Stromal cell of bone marrow (primary cell): ENCODE results near the gene KDM7A.
A peak's percentile ranks its signal among the peaks of the same experiment; 100 is the strongest.
"Not testable (repeated sequence)": the region's sequence is repeated elsewhere in the genome, so short reads cannot be mapped to it uniquely, and the experiment has no call there.

ENCODE experiments used
- DNase-seq: peaks from one replicate; pipeline ENCODE4 v3.0.0-alpha.2; 2012; ENCODE audit warnings: low read depth

The KDM7A gene

GRCh38 chr7:140156460-140157080 is 20.2 kb downstream of the KDM7A start:
- no peak for DNase-seq

GRCh38 chr7:140155428-140155827 is 21.4 kb downstream of the KDM7A start:
- no peak for DNase-seq

GRCh38 chr7:140153666-140154161 is 23.1 kb downstream of the KDM7A start:
- no peak for DNase-seq

GRCh38 chr7:140146574-140146973 is 30.2 kb downstream of the KDM7A start:
- DNase-seq: no peak

GRCh38 chr7:140145709-140146108 is 31.1 kb downstream of the KDM7A start:
- no peak for DNase-seq

GRCh38 chr7:140144821-140145220 is 32.0 kb downstream of the KDM7A start:
- no peak for DNase-seq

GRCh38 chr7:140143997-140144396 is 32.8 kb downstream of the KDM7A start:
- DNase-seq: no peak

- DNase-seq: no peak
These were observed 34.8 kb downstream of the KDM7A start for GRCh38 chr7:140142031-140142430.

GRCh38 chr7:140141256-140141655 is 35.5 kb downstream of the KDM7A start:
- DNase-seq: no peak

GRCh38 chr7:140137078-140137477 is 39.7 kb downstream of the KDM7A start:
- DNase-seq: no peak

GRCh38 chr7:140136073-140136472 is 40.7 kb downstream of the KDM7A start:
- no peak for DNase-seq

- DNase-seq: no peak
These were observed 42.7 kb downstream of the KDM7A start for GRCh38 chr7:140134039-140134438.

- DNase-seq: no peak
These were observed 49.2 kb downstream of the KDM7A start for GRCh38 chr7:140127360-140128127.

GRCh38 chr7:140126435-140127034 is 50.2 kb downstream of the KDM7A start:
- DNase-seq: peak; percentile 1

- no peak for DNase-seq
These were observed 53.8 kb downstream of the KDM7A start for GRCh38 chr7:140122965-140123364.

- DNase-seq: no peak
These were observed 55.5 kb downstream of the KDM7A start for GRCh38 chr7:140121326-140121725.

- not testable (repeated sequence) for DNase-seq
These were observed 62.0 kb downstream of the KDM7A start for GRCh38 chr7:140114817-140115216.

GRCh38 chr7:140108777-140109176 is 68.0 kb downstream of the KDM7A start:
- not testable (repeated sequence) for DNase-seq

- no peak for DNase-seq
These were observed 80.3 kb downstream of the KDM7A start for GRCh38 chr7:140096459-140096858.

- DNase-seq: no peak
These were observed 83.4 kb downstream of the KDM7A start for GRCh38 chr7:140093375-140093774.

GRCh38 chr7:140085447-140085846 is 91.3 kb downstream of the KDM7A start:
- DNase-seq: no peak

GRCh38 chr7:140084972-140085371 is 91.8 kb downstream of the KDM7A start:
- DNase-seq: no peak

- no peak for DNase-seq
These were observed 92.6 kb downstream of the KDM7A start for GRCh38 chr7:140084142-140084655.
